Measurements from ENCODE around the gene FAP.

FAP gene

DNA sequence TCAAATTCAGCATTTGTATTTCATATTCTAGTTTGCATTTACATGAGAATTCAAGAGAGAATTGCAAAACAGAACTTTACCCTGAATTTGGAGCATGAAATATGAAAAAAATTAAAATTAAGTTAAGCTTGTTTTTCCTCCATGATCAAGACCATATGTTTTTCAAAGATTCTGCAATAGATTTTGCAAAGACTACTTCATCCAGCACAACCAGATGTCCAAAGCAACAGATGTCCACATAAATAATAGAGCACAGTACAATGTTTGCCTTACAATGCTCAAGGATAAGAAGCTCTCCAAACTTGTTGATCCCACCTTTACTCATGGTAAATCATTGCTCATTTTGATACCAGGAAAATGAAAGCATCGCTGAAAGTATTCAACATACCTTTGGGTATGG lies 25.6 kb downstream of the FAP start:
- TF ChIP-seq, protein P1, sequence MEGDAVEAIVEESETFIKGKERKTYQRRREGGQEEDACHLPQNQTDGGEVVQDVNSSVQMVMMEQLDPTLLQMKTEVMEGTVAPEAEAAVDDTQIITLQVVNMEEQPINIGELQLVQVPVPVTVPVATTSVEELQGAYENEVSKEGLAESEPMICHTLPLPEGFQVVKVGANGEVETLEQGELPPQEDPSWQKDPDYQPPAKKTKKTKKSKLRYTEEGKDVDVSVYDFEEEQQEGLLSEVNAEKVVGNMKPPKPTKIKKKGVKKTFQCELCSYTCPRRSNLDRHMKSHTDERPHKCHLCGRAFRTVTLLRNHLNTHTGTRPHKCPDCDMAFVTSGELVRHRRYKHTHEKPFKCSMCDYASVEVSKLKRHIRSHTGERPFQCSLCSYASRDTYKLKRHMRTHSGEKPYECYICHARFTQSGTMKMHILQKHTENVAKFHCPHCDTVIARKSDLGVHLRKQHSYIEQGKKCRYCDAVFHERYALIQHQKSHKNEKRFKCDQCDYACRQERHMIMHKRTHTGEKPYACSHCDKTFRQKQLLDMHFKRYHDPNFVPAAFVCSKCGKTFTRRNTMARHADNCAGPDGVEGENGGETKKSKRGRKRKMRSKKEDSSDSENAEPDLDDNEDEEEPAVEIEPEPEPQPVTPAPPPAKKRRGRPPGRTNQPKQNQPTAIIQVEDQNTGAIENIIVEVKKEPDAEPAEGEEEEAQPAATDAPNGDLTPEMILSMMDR (IDR thresholded peaks at IDR 0.05; ENCODE audit: control insufficient read depth, extremely low read depth, insufficient read depth), result no peak
- no peak overlapping the region for H3K4me3 ChIP-seq (ENCODE audit: low read depth, low read length)
- no peak for DNase-seq (ENCODE audit: low read depth)

DNA sequence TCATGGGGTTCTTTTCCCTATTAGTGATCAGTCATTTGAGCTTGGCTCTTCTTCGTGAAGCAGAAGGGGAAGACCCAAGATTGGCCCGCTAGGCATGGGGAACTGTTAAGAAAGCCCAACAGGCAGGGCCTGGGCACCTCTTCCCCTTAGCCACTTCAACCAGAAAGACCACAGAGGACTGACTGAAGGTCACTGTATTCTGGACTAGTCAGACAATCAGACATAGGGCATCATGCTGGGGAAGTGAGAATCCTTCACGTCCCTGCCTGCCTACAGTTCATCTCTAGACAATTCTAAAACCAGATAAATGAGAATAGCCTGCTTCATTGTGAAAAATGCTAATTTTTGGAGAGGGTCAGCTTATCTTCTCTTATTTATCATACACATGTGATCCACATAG lies 28.1 kb downstream of the FAP start:
- DNase-seq (ENCODE audit: low read depth), result no peak

DNA sequence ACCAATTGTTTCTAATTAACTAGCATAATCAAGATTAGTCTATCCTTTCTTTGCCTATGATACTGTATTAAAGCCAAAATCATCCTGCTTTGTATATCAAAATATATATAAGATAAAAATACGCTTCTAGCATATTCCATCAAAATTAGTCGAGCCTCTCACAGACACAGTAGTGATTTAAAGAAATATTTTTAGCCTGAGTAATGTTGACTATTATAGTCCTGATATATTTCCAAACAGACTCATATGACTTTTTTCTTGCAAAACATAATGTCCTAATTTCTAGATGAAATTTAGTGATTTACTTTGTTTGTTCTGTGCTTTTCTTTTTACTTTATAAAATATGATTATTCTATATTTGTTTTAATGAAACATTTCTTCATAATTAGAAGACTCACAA lies 30.9 kb downstream of the FAP start:
- DNase-seq (ENCODE audit: low read depth), result no peak
- no peak overlapping the region for H3K4me3 ChIP-seq (ENCODE audit: low read depth, low read length)
- TF ChIP-seq, protein P1 (IDR thresholded peaks at IDR 0.05; ENCODE audit: control insufficient read depth, extremely low read depth, insufficient read depth), result no peak

More for the DNA sequence above, 28.1 kb downstream of the FAP start:
- TF ChIP-seq, protein P1 (IDR thresholded peaks at IDR 0.05; ENCODE audit: control insufficient read depth, extremely low read depth, insufficient read depth), result no peak
- no peak overlapping the region for H3K4me3 ChIP-seq (ENCODE audit: low read depth, low read length)

DNA sequence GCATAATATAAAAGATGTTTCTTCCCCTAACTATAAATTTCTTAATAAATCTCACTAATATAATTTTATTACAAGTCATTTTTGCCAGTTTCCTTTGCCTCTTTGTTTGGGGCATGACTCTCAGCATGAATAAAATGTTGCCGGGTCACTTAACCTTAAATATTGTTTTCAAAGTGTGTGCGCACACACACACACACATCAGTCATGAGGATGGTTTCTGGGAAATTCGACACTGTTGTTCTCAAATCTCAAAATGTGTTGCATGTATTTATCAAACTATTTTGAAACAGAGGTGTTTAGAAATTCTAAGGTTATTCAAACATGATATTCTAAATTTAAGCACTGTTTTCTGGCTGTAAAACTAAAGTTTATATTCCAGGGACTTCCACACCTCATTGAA lies 31.5 kb downstream of the FAP start:
- DNase-seq (ENCODE audit: low read depth), result no peak
- no peak overlapping the region for H3K4me3 ChIP-seq (ENCODE audit: low read depth, low read length)
- TF ChIP-seq, protein P1 (IDR thresholded peaks at IDR 0.05; ENCODE audit: control insufficient read depth, extremely low read depth, insufficient read depth), result no peak

DNA sequence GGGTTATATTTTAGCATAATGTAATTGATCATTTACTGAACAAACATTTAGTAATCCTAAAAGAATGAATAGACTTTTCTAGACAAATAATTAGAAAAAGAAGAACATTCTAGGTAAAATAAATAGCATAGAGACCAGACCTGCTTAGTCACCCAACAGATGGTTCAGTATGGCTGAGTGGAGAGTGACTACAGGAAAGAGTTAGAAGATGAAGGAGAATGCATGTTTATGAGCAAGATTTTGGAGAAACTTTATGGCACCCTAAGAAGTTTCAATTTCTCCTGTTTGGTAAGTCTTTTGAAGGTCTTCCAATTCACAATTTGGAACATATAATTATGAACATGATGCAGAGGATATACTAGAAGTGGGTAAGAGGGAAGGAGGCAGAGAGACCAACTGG lies 32.9 kb downstream of the FAP start:
- no peak for DNase-seq (ENCODE audit: low read depth)
- TF ChIP-seq, protein P1 (IDR thresholded peaks at IDR 0.05; ENCODE audit: control insufficient read depth, extremely low read depth, insufficient read depth), result no peak
- H3K4me3 ChIP-seq (ENCODE audit: low read depth, low read length), result no peak overlapping the region

DNA sequence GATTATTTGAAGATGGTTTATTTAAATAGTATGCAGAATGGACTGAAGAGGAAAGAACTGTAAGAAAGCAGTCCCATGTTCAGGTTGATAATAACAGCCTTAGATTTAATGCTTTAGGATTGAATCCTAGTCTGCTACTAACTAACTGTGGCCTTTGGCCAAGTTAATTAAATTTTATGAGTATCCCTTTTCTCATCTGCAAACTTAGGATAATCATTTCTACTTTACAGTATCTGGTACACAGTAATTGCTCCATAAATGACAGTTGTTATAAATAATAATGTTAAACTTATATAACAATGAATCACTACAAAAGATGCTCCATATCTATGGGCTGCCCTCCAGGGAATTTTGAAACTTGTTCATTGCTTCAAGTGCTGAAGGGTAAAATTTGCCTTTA lies 41.0 kb downstream of the FAP start:
- H3K4me3 ChIP-seq (ENCODE audit: low read depth, low read length), result no peak overlapping the region
- no peak for DNase-seq (ENCODE audit: low read depth)
- TF ChIP-seq, protein P1 (IDR thresholded peaks at IDR 0.05; ENCODE audit: control insufficient read depth, extremely low read depth, insufficient read depth), result no peak

DNA sequence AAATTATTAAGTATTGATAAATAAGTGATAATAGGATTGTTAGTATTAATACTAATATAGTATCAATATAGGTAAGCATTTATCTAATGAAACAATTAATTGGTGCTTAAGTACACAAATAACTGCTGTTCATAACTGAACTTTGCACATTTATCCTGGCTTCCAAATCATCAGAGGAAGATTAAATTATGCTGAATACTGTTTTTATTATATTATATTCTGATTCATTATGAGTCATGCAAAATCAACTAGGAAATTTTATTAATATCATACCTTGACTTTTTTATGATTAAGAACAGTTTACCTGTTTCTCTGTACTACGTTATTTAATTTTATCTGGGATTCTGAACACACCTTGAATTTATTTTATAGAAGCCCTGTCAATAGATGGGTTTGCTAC lies 42.6 kb downstream of the FAP start:
- no peak for DNase-seq (ENCODE audit: low read depth)
- H3K4me3 ChIP-seq (ENCODE audit: low read depth, low read length), result no peak overlapping the region
- TF ChIP-seq, protein P1 (IDR thresholded peaks at IDR 0.05; ENCODE audit: control insufficient read depth, extremely low read depth, insufficient read depth), result no peak

All from LNCaP clone FGC (cell line).